ENCODE data around the gene ALPG. TPM values are rescaled to one million over a fixed set of nuclear protein-coding genes. Genes with fewer than 3 reads are reported as not detected.
"Not testable (repeated sequence)": the region's sequence is repeated elsewhere in the genome, so short reads cannot be mapped to it uniquely, and the experiment has no call there.

The ALPG gene
- total RNA-seq, 1 donor from 2014 or later: not detected

DNA sequence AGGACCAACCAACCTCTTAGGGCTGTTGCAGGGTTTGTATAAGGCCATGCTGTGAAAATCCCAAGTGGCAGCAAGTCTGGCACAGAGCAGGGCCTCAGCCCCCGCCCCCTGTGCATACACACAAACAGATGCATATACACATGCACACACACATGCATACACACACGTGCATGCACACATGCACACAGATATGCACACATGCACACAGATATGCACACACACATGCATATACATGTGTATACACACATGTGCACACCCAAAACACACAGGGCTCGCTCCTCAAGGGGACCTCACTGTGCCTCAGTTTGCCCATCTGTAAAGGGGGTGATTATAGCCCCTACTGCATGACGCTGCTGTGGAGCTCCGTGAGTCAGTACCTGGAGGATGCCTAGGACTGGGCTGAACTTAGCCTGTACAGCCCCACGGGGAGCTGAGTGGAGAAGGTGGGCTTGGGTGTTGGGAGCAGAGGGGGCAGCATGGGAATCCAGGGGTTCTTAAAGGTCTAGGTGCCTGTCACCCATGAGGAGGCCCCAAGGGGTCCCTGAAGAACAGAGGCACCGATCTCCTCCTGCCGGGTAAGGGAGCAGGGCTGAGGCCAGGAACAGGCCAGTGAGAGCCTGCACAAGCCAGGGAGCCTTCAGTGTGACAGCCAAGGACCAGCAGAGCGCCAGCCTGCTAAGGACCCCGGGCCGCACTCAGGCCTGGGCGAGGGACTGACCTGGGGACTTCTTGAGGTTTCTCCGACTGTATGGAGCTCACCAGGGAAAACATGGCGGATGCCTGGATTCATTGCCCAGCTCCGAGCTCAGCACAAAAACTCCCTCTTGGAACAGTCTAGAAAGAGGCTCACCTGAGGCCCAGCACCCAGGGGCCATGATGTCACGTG lies 25.3 kb downstream of the ALPG start:
- TF ChIP-seq, protein P1, sequence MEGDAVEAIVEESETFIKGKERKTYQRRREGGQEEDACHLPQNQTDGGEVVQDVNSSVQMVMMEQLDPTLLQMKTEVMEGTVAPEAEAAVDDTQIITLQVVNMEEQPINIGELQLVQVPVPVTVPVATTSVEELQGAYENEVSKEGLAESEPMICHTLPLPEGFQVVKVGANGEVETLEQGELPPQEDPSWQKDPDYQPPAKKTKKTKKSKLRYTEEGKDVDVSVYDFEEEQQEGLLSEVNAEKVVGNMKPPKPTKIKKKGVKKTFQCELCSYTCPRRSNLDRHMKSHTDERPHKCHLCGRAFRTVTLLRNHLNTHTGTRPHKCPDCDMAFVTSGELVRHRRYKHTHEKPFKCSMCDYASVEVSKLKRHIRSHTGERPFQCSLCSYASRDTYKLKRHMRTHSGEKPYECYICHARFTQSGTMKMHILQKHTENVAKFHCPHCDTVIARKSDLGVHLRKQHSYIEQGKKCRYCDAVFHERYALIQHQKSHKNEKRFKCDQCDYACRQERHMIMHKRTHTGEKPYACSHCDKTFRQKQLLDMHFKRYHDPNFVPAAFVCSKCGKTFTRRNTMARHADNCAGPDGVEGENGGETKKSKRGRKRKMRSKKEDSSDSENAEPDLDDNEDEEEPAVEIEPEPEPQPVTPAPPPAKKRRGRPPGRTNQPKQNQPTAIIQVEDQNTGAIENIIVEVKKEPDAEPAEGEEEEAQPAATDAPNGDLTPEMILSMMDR (IDR thresholded peaks at IDR 0.05; ENCODE audit: unreplicated experiment): no peak
- Mint-ChIP-seq H3K36me3 (no peaks in the 10 kb centered on the region), H3K4me1 (no peaks in the 10 kb centered on the region), H3K27ac (no peak overlapping the region), H3K9me3 (no peaks in the 10 kb centered on the region), H3K4me3 (no peak overlapping the region), H3K27me3 (ENCODE audit: low read depth) (no peaks in the 10 kb centered on the region)
- DNase-seq (ENCODE audit: low spot score in 2 of 2, unreplicated experiment in 2 of 2): no peak

GRCh38 chr2:232432598-232433184 lies 26.0 kb downstream of the ALPG start:
- Mint-ChIP-seq H3K27me3 (ENCODE audit: low read depth) (no peaks in the 10 kb centered on the region), H3K36me3 (no peaks in the 10 kb centered on the region), H3K27ac (no peak overlapping the region), H3K4me3 (no peak overlapping the region), H3K4me1 (no peaks in the 10 kb centered on the region), H3K9me3 (no peaks in the 10 kb centered on the region)
- DNase-seq (ENCODE audit: low spot score in 2 of 2, unreplicated experiment in 2 of 2): no peak
- TF ChIP-seq, protein P1 (IDR thresholded peaks at IDR 0.05; ENCODE audit: unreplicated experiment): no peak

DNA sequence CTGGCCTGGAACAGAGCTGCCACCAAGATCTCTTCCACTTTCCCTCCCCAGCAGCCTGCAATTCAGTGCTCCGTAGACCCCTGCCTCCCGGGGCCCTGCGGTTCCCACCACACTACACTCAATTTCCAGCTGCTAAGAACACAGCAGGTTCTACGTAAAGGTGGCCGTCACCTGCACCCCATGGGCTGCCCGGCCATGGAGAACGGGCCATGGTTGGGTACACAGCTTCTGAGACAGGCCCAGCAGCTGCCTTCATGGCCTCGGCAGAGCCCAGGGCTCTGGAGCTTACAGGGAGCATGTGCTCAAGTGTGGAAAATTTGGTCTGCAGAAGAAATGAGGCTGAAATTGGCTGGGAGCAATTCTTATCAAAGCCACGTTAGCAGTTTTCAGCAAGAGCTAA lies 27.0 kb downstream of the ALPG start:
- not testable (repeated sequence) for H3K9me3 Mint-ChIP-seq; H3K27ac Mint-ChIP-seq; H3K4me3 Mint-ChIP-seq; H3K27me3 Mint-ChIP-seq (ENCODE audit: low read depth); H3K4me1 Mint-ChIP-seq; DNase-seq (ENCODE audit: low spot score in 2 of 2, unreplicated experiment in 2 of 2); H3K36me3 Mint-ChIP-seq

- Mint-ChIP-seq H3K36me3 (no peaks in the 10 kb centered on the region), H3K4me3 (no peak overlapping the region), H3K27me3 (ENCODE audit: low read depth) (peaks cover 3% of the 10 kb centered on the region), H3K27ac (no peak overlapping the region), H3K9me3 (no peaks in the 10 kb centered on the region), H3K4me1 (no peaks in the 10 kb centered on the region)
- TF ChIP-seq, protein P1 (IDR thresholded peaks at IDR 0.05; ENCODE audit: unreplicated experiment): no peak
- no peak for DNase-seq (ENCODE audit: low spot score in 2 of 2, unreplicated experiment in 2 of 2)
Observed at GRCh38 chr2:232434091-232434490, 27.4 kb downstream of the ALPG start.

DNA sequence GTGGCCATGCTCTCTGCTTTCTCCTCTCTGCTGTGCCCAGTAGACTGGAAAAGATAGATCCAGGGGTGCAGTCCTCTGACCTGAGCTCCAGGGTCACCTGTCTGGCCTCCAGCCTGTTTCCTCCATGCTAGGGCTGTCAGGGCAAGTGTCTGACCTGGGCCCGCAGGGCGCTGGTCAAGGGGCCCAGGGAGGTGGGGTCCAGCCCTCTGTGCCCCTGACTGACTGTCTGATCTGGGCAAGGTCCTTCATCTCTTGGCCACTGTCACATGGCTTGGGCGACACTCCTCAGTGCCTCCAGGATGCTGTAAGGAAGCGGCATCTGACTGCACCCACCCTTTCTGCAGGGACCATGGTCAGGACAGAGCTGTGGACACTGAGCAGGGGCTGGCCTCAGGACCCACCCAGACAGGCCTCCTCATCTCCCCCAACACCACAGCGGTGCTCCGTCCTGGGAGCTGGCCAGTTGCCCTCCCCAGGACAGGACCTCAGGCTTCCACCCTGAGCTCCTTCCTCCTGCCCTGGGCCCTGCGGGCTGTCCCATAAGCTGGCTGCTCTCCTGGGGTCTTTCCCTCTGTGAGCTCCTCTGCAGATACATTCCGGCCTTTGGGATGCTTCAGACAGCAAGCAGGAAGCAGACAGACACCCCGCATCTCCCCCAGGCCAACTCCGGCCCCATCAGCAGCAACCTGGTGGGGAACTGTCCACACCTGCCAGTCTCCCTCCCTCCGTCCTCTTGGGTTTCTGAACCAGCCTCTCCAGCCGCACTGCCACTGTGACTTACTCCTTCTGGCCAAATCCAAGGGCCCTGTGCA lies 28.1 kb downstream of the ALPG start:
- H3K4me1 Mint-ChIP-seq: no peaks in the 10 kb centered on the region
- no peak for DNase-seq (ENCODE audit: low spot score in 2 of 2, unreplicated experiment in 2 of 2)
- H3K36me3 Mint-ChIP-seq: no peaks in the 10 kb centered on the region
- no peaks in the 10 kb centered on the region for H3K9me3 Mint-ChIP-seq
- H3K4me3 Mint-ChIP-seq: no peak overlapping the region
- no peak overlapping the region for H3K27ac Mint-ChIP-seq
- TF ChIP-seq, protein P1 (IDR thresholded peaks at IDR 0.05; ENCODE audit: unreplicated experiment): no peak
- peaks cover 3% of the 10 kb centered on the region for H3K27me3 Mint-ChIP-seq (ENCODE audit: low read depth)

DNA sequence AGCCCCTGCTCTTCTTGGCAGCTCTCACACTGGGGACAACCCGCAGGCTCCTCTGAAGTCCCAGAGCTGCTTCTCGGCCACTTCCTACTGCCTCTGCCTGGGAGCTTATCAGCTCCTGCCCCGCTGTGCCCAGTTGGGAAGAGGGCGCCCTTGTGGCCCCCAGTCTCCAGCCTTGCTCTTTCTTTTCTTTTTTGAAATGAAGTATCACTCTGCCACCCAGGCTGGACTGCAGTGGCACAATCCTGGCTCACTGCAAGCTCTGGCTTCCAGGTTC lies 28.7 kb downstream of the ALPG start:
- Mint-ChIP-seq H3K9me3 (no peaks in the 10 kb centered on the region), H3K4me3 (no peak overlapping the region), H3K36me3 (no peaks in the 10 kb centered on the region), H3K4me1 (peaks cover 2% of the 10 kb centered on the region), H3K27me3 (ENCODE audit: low read depth) (peaks cover 3% of the 10 kb centered on the region), H3K27ac (no peak overlapping the region)
- no peak for DNase-seq (ENCODE audit: low spot score in 2 of 2, unreplicated experiment in 2 of 2)
- TF ChIP-seq, protein P1 (IDR thresholded peaks at IDR 0.05; ENCODE audit: unreplicated experiment): no peak

All from mesothelial cell of epicardium (in vitro differentiated cells).